Ascending aorta (tissue), 2 donors: ENCODE data around the gene SEMA5B. TPM values are rescaled to one million over a fixed set of nuclear protein-coding genes. Genes with fewer than 3 reads are reported as not detected.

Source experiments
- DNase-seq, 2 donors: peaks; one replicate each; pipeline ENCODE4 v3.0.0-alpha.2; 2019; ENCODE audit warnings: low spot score in 2 of 2
- H3K27ac ChIP-seq, 2 donors: fragments of 200-600 bp; sonication (generic); one replicate each; pipeline ENCODE4 v1.5.1; 2016 to 2017; ENCODE audit warnings: mild to moderate bottlenecking in 1 of 2
- H3K27me3 ChIP-seq: fragments of 200-600 bp; sonication (generic); one replicate; pipeline ENCODE4 v1.5.1; 2017
- H3K36me3 ChIP-seq, 2 donors: fragments of 200-600 bp; sonication (generic); one replicate each; pipeline ENCODE4 v1.5.1; 2016
- H3K4me1 ChIP-seq, 2 donors: fragments of 200-600 bp; sonication (generic); one replicate each; pipeline ENCODE4 v1.5.1; 2016 to 2017; ENCODE audit warnings: mild to moderate bottlenecking in 1 of 2
- H3K4me3 ChIP-seq, 2 donors: fragments of 200-600 bp; sonication (generic); one replicate each; pipeline ENCODE4 v1.5.1; 2016 to 2017; ENCODE audit warnings: mild to moderate bottlenecking in 1 of 2
- H3K9me3 ChIP-seq, 2 donors: fragments of 200-600 bp; sonication (generic); one replicate each; pipeline ENCODE4 v1.5.1; 2016
- CTCF ChIP-seq, 3 experiments: fragments of 200-600 bp in 2 of 3; fragments of 450-650 bp in 1 of 3; sonication (generic) in 2 of 3; IDR thresholded peaks; one replicate each; pipeline ENCODE4 v1.5.1; 2016 to 2019; ENCODE audit warnings: antibody characterized with exemption in 3 of 3, mild to moderate bottlenecking in 1 of 3, moderate library complexity in 1 of 3
- intact Hi-C: fragments of 100-400 bp; cut with DNase I; formaldehyde crosslinking; loops from one replicate; pipeline ENCODE4 v1.15.1; 2023
- total RNA-seq: library from RNA; depleted of rRNA; stranded (reverse); fragments of >200 nt; gene quantifications from one replicate; pipeline ENCODE4 v1.1.0, GENCODE V29; 2016

The SEMA5B gene
- total RNA-seq, 1 donor from 2014 or later, result 0.85 TPM

GRCh38 chr3:122952520-122952919 lies 75.0 kb downstream of the SEMA5B start:
- Histone ChIP-seq H3K36me3 (no peaks in the 10 kb centered on the region), H3K27me3 (no peaks in the 10 kb centered on the region), H3K4me3 (no peak overlapping the region), H3K4me1 (peaks cover 15 to 18% of the 10 kb centered on the region in 2 donors), H3K27ac (no peak overlapping the region), H3K9me3 (no peaks in the 10 kb centered on the region)
- TF ChIP-seq CTCF (IDR thresholded peaks at IDR 0.05), result peak in 1 of 3 experiments; percentile 14
- DNase-seq, result no peak
- intact Hi-C loops, result no loop called here

DNA sequence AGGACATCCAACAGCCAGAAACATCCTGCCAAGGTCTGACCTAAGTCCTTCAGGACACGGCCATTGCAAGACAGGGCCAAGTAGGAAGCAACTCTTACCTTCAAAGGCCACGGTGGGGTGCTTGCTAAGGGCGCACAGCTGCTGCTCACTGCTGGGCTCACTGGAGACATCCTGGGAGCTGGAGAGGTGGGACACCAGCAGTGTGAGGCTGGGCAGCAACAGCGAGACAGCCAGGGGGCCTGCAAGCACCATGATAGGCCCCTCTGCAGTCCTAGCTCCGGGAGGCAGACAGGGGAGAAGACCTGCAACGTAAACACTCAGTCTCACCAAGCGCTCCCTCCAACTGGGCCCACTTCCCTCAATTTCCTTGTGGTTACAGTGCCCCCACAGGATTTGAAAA lies 79.2 kb downstream of the SEMA5B start:
- Histone ChIP-seq H3K4me3 (no peak overlapping the region), H3K27ac (no peak overlapping the region), H3K4me1 (peaks cover 0 to 12% of the 10 kb centered on the region in 2 donors), H3K9me3 (no peaks in the 10 kb centered on the region), H3K36me3 (no peaks in the 10 kb centered on the region), H3K27me3 (no peaks in the 10 kb centered on the region)
- no peak for DNase-seq
- peak in 1 of 3 experiments; percentile 22 for TF ChIP-seq CTCF (IDR thresholded peaks at IDR 0.05)
- intact Hi-C loops, result no loop called here

DNA sequence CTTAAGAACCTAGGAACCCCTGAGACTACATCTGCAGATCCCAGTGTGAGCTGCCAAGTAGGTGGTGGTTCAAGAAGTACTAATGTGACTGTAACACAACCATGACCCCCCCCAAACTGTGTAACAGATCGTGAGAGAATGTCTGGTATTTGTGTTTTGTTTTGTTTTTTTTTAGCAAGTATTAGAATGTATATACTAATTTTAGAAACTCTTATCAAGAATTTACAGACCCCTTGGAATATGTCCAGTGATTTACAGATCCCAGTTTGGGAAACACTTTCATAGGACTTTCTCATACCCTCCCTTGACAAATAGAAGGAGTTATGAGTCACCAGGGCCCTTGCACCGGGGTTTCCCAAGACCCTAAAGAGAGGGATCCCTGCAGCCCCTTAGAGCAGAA lies 79.8 kb downstream of the SEMA5B start:
- H3K27me3 ChIP-seq, result no peaks in the 10 kb centered on the region
- TF ChIP-seq CTCF (IDR thresholded peaks at IDR 0.05), result no peak
- no peaks in the 10 kb centered on the region for H3K36me3 ChIP-seq
- no peak for DNase-seq
- no peak overlapping the region for H3K4me3 ChIP-seq
- H3K4me1 ChIP-seq, result peaks cover 0 to 12% of the 10 kb centered on the region in 2 donors
- no peaks in the 10 kb centered on the region for H3K9me3 ChIP-seq
- no peak overlapping the region for H3K27ac ChIP-seq
- intact Hi-C loops, result no loop called here

GRCh38 chr3:122947196-122947595 lies 80.4 kb downstream of the SEMA5B start:
- intact Hi-C loops, result no loop called here
- H3K9me3 ChIP-seq, result no peaks in the 10 kb centered on the region
- no peak for TF ChIP-seq CTCF (IDR thresholded peaks at IDR 0.05)
- H3K27me3 ChIP-seq, result no peaks in the 10 kb centered on the region
- DNase-seq, result no peak
- no peak overlapping the region for H3K4me3 ChIP-seq
- H3K27ac ChIP-seq, result no peak overlapping the region
- no peaks in the 10 kb centered on the region for H3K36me3 ChIP-seq
- H3K4me1 ChIP-seq, result peaks cover 0 to 12% of the 10 kb centered on the region in 2 donors

DNA sequence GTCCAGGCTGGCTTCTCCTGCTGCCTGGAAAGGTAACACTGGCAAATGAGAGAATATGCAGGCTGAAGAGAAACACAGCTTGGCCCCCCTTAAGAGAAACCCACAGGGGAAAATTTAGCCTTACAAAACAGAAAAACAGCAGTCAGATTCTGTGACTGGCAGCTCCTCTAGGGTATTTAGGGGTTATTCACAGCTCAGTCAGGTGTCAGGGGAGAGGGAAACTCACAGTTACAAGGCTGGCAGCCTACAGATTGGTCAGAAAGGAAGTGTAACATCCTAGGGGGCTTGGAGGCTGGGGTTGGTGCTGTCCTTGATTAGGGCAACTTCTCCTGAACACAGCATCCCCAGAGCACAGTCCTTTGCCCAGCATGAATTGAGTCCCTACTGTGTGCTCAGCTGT lies 81.4 kb downstream of the SEMA5B start:
- Histone ChIP-seq H3K4me3 (no peak overlapping the region), H3K9me3 (no peaks in the 10 kb centered on the region), H3K27ac (no peak overlapping the region), H3K27me3 (no peaks in the 10 kb centered on the region), H3K36me3 (no peaks in the 10 kb centered on the region), H3K4me1 (peaks cover 0 to 12% of the 10 kb centered on the region in 2 donors)
- no peak for TF ChIP-seq CTCF (IDR thresholded peaks at IDR 0.05)
- intact Hi-C loops, result no loop called here
- DNase-seq, result no peak

DNA sequence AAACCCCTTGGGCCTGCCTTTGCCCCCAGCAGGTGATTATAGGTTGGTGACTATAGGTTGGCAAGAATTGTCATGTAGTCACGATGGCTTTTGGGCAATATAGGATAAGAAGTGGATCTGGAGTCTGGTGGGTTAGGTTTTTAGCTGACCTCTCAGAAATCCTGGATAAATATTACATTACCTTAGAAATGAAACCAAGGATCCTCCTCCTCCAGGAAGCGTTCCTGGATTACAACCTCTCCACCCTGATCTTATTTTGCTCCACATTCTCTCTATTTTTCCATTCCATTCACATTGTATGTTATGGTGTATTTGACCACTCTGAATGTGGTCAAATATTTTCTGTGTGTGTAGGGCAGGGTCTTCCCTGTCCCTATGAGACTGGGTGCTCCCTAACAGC lies 82.3 kb downstream of the SEMA5B start:
- TF ChIP-seq CTCF (IDR thresholded peaks at IDR 0.05), result no peak
- intact Hi-C loops, result no loop called here
- no peaks in the 10 kb centered on the region for H3K36me3 ChIP-seq
- H3K27ac ChIP-seq, result no peak overlapping the region
- H3K4me3 ChIP-seq, result no peak overlapping the region
- DNase-seq, result no peak
- peaks cover 0 to 12% of the 10 kb centered on the region in 2 donors for H3K4me1 ChIP-seq
- H3K27me3 ChIP-seq, result no peaks in the 10 kb centered on the region
- H3K9me3 ChIP-seq, result no peaks in the 10 kb centered on the region
